ENCODE results near the gene CDK9.

The CDK9 gene

GRCh38 chr9:127815512-127816361 lies 29.9 kb downstream of the CDK9 start:
- H3K9me3 ChIP-seq (ENCODE audit: insufficient read depth, low read length), result no peaks in the 10 kb centered on the region
- no peak overlapping the region for H3K27ac ChIP-seq (ENCODE audit: low read length)
- no peaks in the 10 kb centered on the region for H3K4me1 ChIP-seq (ENCODE audit: low read length)
- no peak overlapping the region for H3K9ac ChIP-seq (ENCODE audit: low read length)
- H2AFZ ChIP-seq (ENCODE audit: low read depth, low read length), result no peak overlapping the region
- H3K4me2 ChIP-seq (ENCODE audit: low read length), result no peak overlapping the region
- H3K36me3 ChIP-seq (replicated peaks; ENCODE audit: low read depth, low read length), result peaks cover 19% of the 10 kb centered on the region
- no peak for TF ChIP-seq EZH2phosphoT487 (IDR thresholded peaks at IDR 0.05; ENCODE audit: low read depth)
- TF ChIP-seq, protein P1, sequence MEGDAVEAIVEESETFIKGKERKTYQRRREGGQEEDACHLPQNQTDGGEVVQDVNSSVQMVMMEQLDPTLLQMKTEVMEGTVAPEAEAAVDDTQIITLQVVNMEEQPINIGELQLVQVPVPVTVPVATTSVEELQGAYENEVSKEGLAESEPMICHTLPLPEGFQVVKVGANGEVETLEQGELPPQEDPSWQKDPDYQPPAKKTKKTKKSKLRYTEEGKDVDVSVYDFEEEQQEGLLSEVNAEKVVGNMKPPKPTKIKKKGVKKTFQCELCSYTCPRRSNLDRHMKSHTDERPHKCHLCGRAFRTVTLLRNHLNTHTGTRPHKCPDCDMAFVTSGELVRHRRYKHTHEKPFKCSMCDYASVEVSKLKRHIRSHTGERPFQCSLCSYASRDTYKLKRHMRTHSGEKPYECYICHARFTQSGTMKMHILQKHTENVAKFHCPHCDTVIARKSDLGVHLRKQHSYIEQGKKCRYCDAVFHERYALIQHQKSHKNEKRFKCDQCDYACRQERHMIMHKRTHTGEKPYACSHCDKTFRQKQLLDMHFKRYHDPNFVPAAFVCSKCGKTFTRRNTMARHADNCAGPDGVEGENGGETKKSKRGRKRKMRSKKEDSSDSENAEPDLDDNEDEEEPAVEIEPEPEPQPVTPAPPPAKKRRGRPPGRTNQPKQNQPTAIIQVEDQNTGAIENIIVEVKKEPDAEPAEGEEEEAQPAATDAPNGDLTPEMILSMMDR (IDR thresholded peaks at IDR 0.05; ENCODE audit: low read depth, low read length), result no peak
- no peak overlapping the region for H3K4me3 ChIP-seq (ENCODE audit: low read length)
- H4K20me1 ChIP-seq (ENCODE audit: insufficient read depth, low read length), result no peaks in the 10 kb centered on the region
- no peaks in the 10 kb centered on the region for H3K79me2 ChIP-seq (ENCODE audit: low read length)
- no peaks in the 10 kb centered on the region for H3K27me3 ChIP-seq (ENCODE audit: low read depth, low read length)

GRCh38 chr9:127816362-127816725 lies 30.5 kb downstream of the CDK9 start:
- H3K36me3 ChIP-seq (replicated peaks; ENCODE audit: low read depth, low read length), result peaks cover 19% of the 10 kb centered on the region
- no peak overlapping the region for H3K4me2 ChIP-seq (ENCODE audit: low read length)
- no peak overlapping the region for H3K9ac ChIP-seq (ENCODE audit: low read length)
- no peaks in the 10 kb centered on the region for H3K9me3 ChIP-seq (ENCODE audit: insufficient read depth, low read length)
- H2AFZ ChIP-seq (ENCODE audit: low read depth, low read length), result no peak overlapping the region
- H4K20me1 ChIP-seq (ENCODE audit: insufficient read depth, low read length), result no peaks in the 10 kb centered on the region
- TF ChIP-seq, protein P1 (IDR thresholded peaks at IDR 0.05; ENCODE audit: low read depth, low read length), result no peak
- no peak for TF ChIP-seq EZH2phosphoT487 (IDR thresholded peaks at IDR 0.05; ENCODE audit: low read depth)
- no peaks in the 10 kb centered on the region for H3K4me1 ChIP-seq (ENCODE audit: low read length)
- no peak overlapping the region for H3K4me3 ChIP-seq (ENCODE audit: low read length)
- H3K79me2 ChIP-seq (ENCODE audit: low read length), result no peaks in the 10 kb centered on the region
- no peak overlapping the region for H3K27ac ChIP-seq (ENCODE audit: low read length)
- no peaks in the 10 kb centered on the region for H3K27me3 ChIP-seq (ENCODE audit: low read depth, low read length)

DNA sequence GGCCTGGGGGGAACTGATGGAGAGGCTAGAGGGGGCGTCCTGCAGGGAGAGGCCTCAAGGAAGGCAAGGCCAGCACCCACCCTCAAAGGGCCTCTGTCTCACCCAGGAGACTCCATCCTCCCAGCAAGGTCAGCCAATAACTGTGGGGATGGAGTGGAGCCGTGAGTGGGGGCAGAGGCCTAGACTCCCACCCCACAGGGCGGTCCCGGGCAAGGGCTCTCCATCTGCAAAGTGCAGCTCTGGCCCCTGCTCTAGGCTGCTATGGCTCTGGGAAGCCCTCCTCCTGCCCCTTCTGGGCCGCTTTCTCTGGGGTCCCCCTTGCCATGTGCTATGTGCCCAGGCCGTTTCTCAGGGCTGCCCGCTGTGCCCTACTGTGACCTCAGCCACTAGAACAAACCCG lies 30.9 kb downstream of the CDK9 start:
- H3K4me1 ChIP-seq (ENCODE audit: low read length), result no peaks in the 10 kb centered on the region
- peaks cover 19% of the 10 kb centered on the region for H3K36me3 ChIP-seq (replicated peaks; ENCODE audit: low read depth, low read length)
- H3K9me3 ChIP-seq (ENCODE audit: insufficient read depth, low read length), result no peaks in the 10 kb centered on the region
- no peak for TF ChIP-seq EZH2phosphoT487 (IDR thresholded peaks at IDR 0.05; ENCODE audit: low read depth)
- TF ChIP-seq, protein P1 (IDR thresholded peaks at IDR 0.05; ENCODE audit: low read depth, low read length), result no peak
- H3K79me2 ChIP-seq (ENCODE audit: low read length), result no peaks in the 10 kb centered on the region
- H3K4me3 ChIP-seq (ENCODE audit: low read length), result no peak overlapping the region
- no peak overlapping the region for H2AFZ ChIP-seq (ENCODE audit: low read depth, low read length)
- no peak overlapping the region for H3K4me2 ChIP-seq (ENCODE audit: low read length)
- no peaks in the 10 kb centered on the region for H4K20me1 ChIP-seq (ENCODE audit: insufficient read depth, low read length)
- H3K27me3 ChIP-seq (ENCODE audit: low read depth, low read length), result no peaks in the 10 kb centered on the region
- no peak overlapping the region for H3K9ac ChIP-seq (ENCODE audit: low read length)
- no peak overlapping the region for H3K27ac ChIP-seq (ENCODE audit: low read length)

DNA sequence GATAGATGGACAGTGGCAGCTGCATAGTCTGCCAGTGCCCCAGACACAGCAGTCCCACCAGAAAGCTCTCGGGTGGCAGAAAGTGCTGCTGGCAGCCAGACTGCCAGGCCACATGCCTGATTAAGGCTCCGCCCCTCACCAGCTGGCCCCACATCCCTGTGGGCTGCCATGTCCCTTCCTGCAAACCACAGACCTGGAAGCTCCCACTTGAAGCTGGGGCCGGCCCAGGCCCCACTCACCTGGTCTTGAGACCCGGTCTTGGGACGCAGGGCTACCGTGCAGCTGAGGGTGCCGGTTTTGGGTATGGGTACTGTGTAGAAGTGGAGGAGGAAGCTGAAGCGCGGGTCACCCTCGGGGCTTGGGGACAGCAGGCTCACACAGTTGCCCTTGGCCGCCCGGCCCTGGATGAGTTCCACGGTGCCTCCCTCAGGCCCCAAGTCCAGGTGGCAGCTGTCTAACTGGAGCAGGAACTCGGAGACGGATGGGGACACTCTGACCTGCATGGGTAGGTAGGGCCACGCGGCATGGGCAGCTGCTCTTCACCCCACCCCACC lies 32.1 kb downstream of the CDK9 start:
- Histone ChIP-seq H3K4me2 (ENCODE audit: low read length) (no peak overlapping the region), H3K27ac (ENCODE audit: low read length) (no peak overlapping the region), H3K4me3 (ENCODE audit: low read length) (no peak overlapping the region), H3K27me3 (ENCODE audit: low read depth, low read length) (no peaks in the 10 kb centered on the region), H2AFZ (ENCODE audit: low read depth, low read length) (no peak overlapping the region), H4K20me1 (ENCODE audit: insufficient read depth, low read length) (no peaks in the 10 kb centered on the region), H3K9me3 (ENCODE audit: insufficient read depth, low read length) (no peaks in the 10 kb centered on the region), H3K79me2 (ENCODE audit: low read length) (no peaks in the 10 kb centered on the region), H3K4me1 (ENCODE audit: low read length) (no peaks in the 10 kb centered on the region), H3K9ac (ENCODE audit: low read length) (no peak overlapping the region), H3K36me3 (replicated peaks; ENCODE audit: low read depth, low read length) (peaks cover 16% of the 10 kb centered on the region)
- no peak for TF ChIP-seq EZH2phosphoT487 (IDR thresholded peaks at IDR 0.05; ENCODE audit: low read depth)
- TF ChIP-seq, protein P1 (IDR thresholded peaks at IDR 0.05; ENCODE audit: low read depth, low read length), result no peak
